HG03108 (cell line): ENCODE measurements around the gene USP14.

Experiments
- ATAC-seq: cut with Tn5 transposase; IDR thresholded peaks from one replicate; pipeline ENCODE4 v1.9.1; 2021; ENCODE audit warnings: moderate library complexity; ENCODE audit not compliant: unreplicated experiment

The USP14 gene

GRCh38 chr18:159037-159652 lies 788 bp downstream of the USP14 start:
- no peak for ATAC-seq

GRCh38 chr18:159933-160332 lies 1.6 kb downstream of the USP14 start:
- ATAC-seq = no peak

- no peak for ATAC-seq
Measured at GRCh38 chr18:160831-161570, 2.6 kb downstream of the USP14 start.

GRCh38 chr18:172361-172760 lies 14.0 kb downstream of the USP14 start:
- no peak for ATAC-seq

- no peak for ATAC-seq
Measured at GRCh38 chr18:179499-179898, 21.1 kb downstream of the USP14 start.

- ATAC-seq = no peak
Measured at GRCh38 chr18:181711-182110, 23.4 kb downstream of the USP14 start.

- no peak for ATAC-seq
Measured at GRCh38 chr18:183769-184168, 25.4 kb downstream of the USP14 start.

GRCh38 chr18:189254-189653 lies 30.9 kb downstream of the USP14 start:
- no peak for ATAC-seq

- ATAC-seq = no peak
Measured at GRCh38 chr18:191725-192124, 33.4 kb downstream of the USP14 start.

- no peak for ATAC-seq
Measured at GRCh38 chr18:192801-193200, 34.4 kb downstream of the USP14 start.

GRCh38 chr18:195651-196050 lies 37.3 kb downstream of the USP14 start:
- no peak for ATAC-seq

- ATAC-seq = no peak
Measured at GRCh38 chr18:199214-199613, 40.9 kb downstream of the USP14 start.

- ATAC-seq = no peak
Measured at GRCh38 chr18:199768-200167, 41.4 kb downstream of the USP14 start.

GRCh38 chr18:210075-210474 lies 51.7 kb downstream of the USP14 start:
- no peak for ATAC-seq

GRCh38 chr18:210733-211132 lies 52.4 kb downstream of the USP14 start:
- no peak for ATAC-seq

GRCh38 chr18:211582-211981 lies 53.2 kb downstream of the USP14 start:
- no peak for ATAC-seq

GRCh38 chr18:212780-213179 lies 54.4 kb downstream of the USP14 start:
- ATAC-seq = no peak

- no peak for ATAC-seq
Measured at GRCh38 chr18:213505-213904, 55.1 kb downstream of the USP14 start.

- no peak for ATAC-seq
Measured at GRCh38 chr18:213966-214365, 55.6 kb downstream of the USP14 start.

- ATAC-seq = no peak
Measured at GRCh38 chr18:215448-216010, 57.2 kb downstream of the USP14 start.

GRCh38 chr18:217532-218336 lies 59.4 kb downstream of the USP14 start:
- no peak for ATAC-seq

- ATAC-seq = no peak
Measured at GRCh38 chr18:220708-221107, 62.4 kb downstream of the USP14 start.
